Activated CD4-positive, alpha-beta T cell treated with anti-CD3 and anti-CD28 coated beads for 36 hours (primary cell): ENCODE measurements around the gene SCN1B. TPM values are rescaled to one million over a fixed set of nuclear protein-coding genes. Genes with fewer than 3 reads are reported as not detected.
"Not testable (repeated sequence)": the region's sequence is repeated elsewhere in the genome, so short reads cannot be mapped to it uniquely, and the experiment has no call there.

Experiments used
- ATAC-seq: fragments of 200-7000 bp; cut with Tn5 transposase; one replicate; pipeline ENCODE4 v1.10.0; 2021; ENCODE audit warnings: mild to moderate bottlenecking, moderate library complexity
- CTCF ChIA-PET: fragments of 350-600 bp; sonication (Branson Sonifier 250); formaldehyde crosslinking; loops from one replicate; lab custom pipeline; 2021; ENCODE audit warnings: antibody characterized with exemption; lab: Charles Lee
- POLR2A ChIA-PET: fragments of 350-600 bp; sonication (Branson Sonifier 250); formaldehyde crosslinking; loops from one replicate; lab custom pipeline; 2021; ENCODE audit warnings: antibody characterized with exemption, inconsistent platforms; lab: Charles Lee
- DNase-seq: peaks from one replicate; pipeline ENCODE4 v3.0.0-alpha.2; 2020
- H3K27ac Mint-ChIP-seq: one replicate; pipeline ENCODE4 v1.8.0; 2021; ENCODE audit warnings: mixed read lengths
- H3K27me3 Mint-ChIP-seq: one replicate; pipeline ENCODE4 v1.8.0; 2021; ENCODE audit warnings: mixed read lengths
- H3K36me3 Mint-ChIP-seq: one replicate; pipeline ENCODE4 v1.8.0; 2021; ENCODE audit warnings: low read depth, mixed read lengths
- H3K4me1 Mint-ChIP-seq: one replicate; pipeline ENCODE4 v1.8.0; 2021; ENCODE audit warnings: mixed read lengths
- H3K4me3 Mint-ChIP-seq: one replicate; pipeline ENCODE4 v1.8.0; 2021; ENCODE audit warnings: mild to moderate bottlenecking, moderate library complexity, mixed read lengths
- H3K9me3 Mint-ChIP-seq: one replicate; pipeline ENCODE4 v1.8.0; 2021; ENCODE audit warnings: low read depth, mixed read lengths
- intact Hi-C, 2 experiments: fragments of 100-400 bp; cut with DNase I in 1 of 2; cut with micrococcal nuclease in 1 of 2; formaldehyde crosslinking; loops; one replicate each; pipeline versions ENCODE4 v1.14.2 to v1.15.1; 2022 to 2024; cut with DNase I, micrococcal nuclease
- total RNA-seq, 2 experiments: library from RNA; stranded (reverse); gene quantifications; one replicate each; pipeline ENCODE4 v1.2.3, GENCODE V29; 2021

SCN1B gene
- total RNA-seq, 2 experiments from 2014 or later, result 1.3 to 1.6 TPM

- CTCF ChIA-PET, result interaction anchor here (1.1 kb wide), 1 partner anchor 19 kb away, joined by 4 read pairs; no protein-coding TSS in a partner anchor
- POLR2A ChIA-PET, H3K27ac Mint-ChIP-seq, ATAC-seq, DNase-seq, H3K4me1 Mint-ChIP-seq, H3K4me3 Mint-ChIP-seq, H3K9me3 Mint-ChIP-seq, intact Hi-C loops: not testable (repeated sequence)
- H3K27me3 Mint-ChIP-seq, result peaks cover 22% of the 10 kb centered on the region
- H3K36me3 Mint-ChIP-seq, result peaks cover 32% of the 10 kb centered on the region
Measured at GRCh38 chr19:35028600-35028885, 1.7 kb upstream of the SCN1B start.

- CTCF ChIA-PET, ATAC-seq, H3K27ac Mint-ChIP-seq, DNase-seq, intact Hi-C loops, H3K9me3 Mint-ChIP-seq, POLR2A ChIA-PET, H3K4me1 Mint-ChIP-seq: not testable (repeated sequence)
- H3K4me3 Mint-ChIP-seq, result peak overlapping the region; percentile 14
- peaks cover 25% of the 10 kb centered on the region for H3K36me3 Mint-ChIP-seq
- peaks cover 22% of the 10 kb centered on the region for H3K27me3 Mint-ChIP-seq
Measured at GRCh38 chr19:35029275-35029736, 964 bp upstream of the SCN1B start.

GRCh38 chr19:35029737-35030256 lies 473 bp upstream of the SCN1B start:
- Mint-ChIP-seq H3K27ac (no peak overlapping the region), H3K4me1 (peaks cover 6% of the 10 kb centered on the region), H3K4me3 (peak overlapping the region; percentile 14), H3K9me3 (no peaks in the 10 kb centered on the region), H3K27me3 (peaks cover 22% of the 10 kb centered on the region), H3K36me3 (peaks cover 23% of the 10 kb centered on the region)
- ATAC-seq, result peak; percentile 4
- DNase-seq, result peak; percentile 26
- CTCF ChIA-PET, result no interaction called here
- POLR2A ChIA-PET, result interaction anchor here (0.5 kb wide), 1 partner anchor 244 kb away, joined by 3 read pairs; no protein-coding TSS in a partner anchor
- intact Hi-C loops, result no loop called here

DNA sequence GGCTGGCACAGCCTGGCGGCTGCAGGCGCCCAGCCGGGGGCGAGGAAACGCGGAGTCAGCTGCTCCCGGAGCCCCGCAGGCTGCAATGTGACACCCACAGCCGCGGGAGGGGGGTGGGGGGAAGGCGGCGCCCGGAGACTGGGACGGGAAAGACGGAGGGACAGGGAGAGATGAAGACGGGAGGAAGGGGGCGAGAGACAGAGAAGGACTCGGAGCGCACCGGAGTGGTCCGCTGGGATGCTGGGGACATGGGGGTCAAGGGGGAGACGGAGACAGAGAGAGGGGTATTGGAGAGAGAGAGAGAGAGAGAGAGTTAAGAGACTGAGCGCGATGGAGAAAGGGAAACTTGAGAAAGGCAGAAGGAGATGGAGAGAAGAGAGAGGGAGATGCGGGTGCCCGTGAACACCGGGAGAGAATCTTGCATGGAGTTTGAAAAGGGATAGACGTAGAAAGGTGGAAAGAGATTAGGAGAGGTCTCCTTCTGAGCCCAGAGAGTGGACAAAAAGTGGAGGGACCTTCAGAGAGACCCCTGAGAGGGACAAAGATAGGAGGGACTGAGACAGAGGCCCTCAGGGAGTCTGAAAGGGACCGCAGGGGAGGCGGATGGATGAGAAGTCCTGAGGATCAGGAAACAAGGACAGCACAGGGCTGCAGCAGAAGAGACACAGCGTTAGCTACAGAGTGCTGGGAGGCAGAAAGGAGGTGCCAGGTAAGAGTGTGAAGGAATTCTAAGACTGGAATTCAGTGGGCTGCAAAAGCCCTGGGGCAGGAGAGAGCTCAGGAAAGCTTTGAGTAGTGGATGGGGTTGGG lies 1.0 kb downstream of the SCN1B start:
- CTCF ChIA-PET, result interaction anchor here (0.7 kb wide), 1 partner anchor 59 kb away, joined by 3 read pairs; no protein-coding TSS in a partner anchor
- Mint-ChIP-seq H3K27me3 (peaks cover 22% of the 10 kb centered on the region), H3K27ac (no peak overlapping the region), H3K36me3 (peaks cover 12% of the 10 kb centered on the region), H3K9me3 (no peaks in the 10 kb centered on the region), H3K4me1 (peaks cover 6% of the 10 kb centered on the region), H3K4me3 (peak overlapping the region; percentile 68)
- ATAC-seq, result no peak
- no peak for DNase-seq
- intact Hi-C loops, result no loop called here
- POLR2A ChIA-PET, result no interaction called here

DNA sequence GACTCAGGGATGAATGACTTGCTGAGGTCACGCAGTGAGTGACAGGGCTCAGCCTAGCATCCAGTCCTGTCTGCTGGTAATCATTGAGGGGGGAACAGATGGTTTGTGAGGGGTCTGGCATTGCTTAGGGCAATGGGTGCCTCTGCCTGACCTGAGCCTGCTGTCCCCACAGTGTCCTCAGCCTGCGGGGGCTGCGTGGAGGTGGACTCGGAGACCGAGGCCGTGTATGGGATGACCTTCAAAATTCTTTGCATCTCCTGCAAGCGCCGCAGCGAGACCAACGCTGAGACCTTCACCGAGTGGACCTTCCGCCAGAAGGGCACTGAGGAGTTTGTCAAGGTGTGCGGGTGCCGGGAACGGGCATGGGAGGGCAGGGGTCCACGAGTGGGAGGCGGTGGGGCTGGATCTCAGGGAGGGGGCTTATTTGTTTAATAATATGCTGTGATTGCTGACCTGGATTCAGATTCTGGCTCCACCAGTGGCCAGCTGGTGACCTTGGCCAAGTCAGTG lies 2.1 kb downstream of the SCN1B start:
- H3K27ac Mint-ChIP-seq, result no peak overlapping the region
- H3K9me3 Mint-ChIP-seq, result no peaks in the 10 kb centered on the region
- ATAC-seq (no peak), DNase-seq (no peak)
- POLR2A ChIA-PET, result no interaction called here
- CTCF ChIA-PET, result interaction anchor here (0.6 kb wide), 1 partner anchor 194 kb away, joined by 4 read pairs; no protein-coding TSS in a partner anchor
- H3K27me3 Mint-ChIP-seq, result peaks cover 22% of the 10 kb centered on the region
- H3K4me3 Mint-ChIP-seq, result no peak overlapping the region
- intact Hi-C loops, result no loop called here
- peaks cover 6% of the 10 kb centered on the region for H3K4me1 Mint-ChIP-seq
- H3K36me3 Mint-ChIP-seq, result peaks cover 4% of the 10 kb centered on the region

GRCh38 chr19:35033067-35034004 lies 3.1 kb downstream of the SCN1B start:
- Mint-ChIP-seq H3K36me3 (peaks cover 2% of the 10 kb centered on the region), H3K4me1 (peaks cover 6% of the 10 kb centered on the region), H3K27me3 (peaks cover 22% of the 10 kb centered on the region), H3K27ac (no peak overlapping the region), H3K9me3 (no peaks in the 10 kb centered on the region), H3K4me3 (no peak overlapping the region)
- ChIA-PET POLR2A (no interaction called here), CTCF (no interaction called here)
- DNase-seq, result no peak
- no peak for ATAC-seq
- intact Hi-C loops, result no loop called here

DNA sequence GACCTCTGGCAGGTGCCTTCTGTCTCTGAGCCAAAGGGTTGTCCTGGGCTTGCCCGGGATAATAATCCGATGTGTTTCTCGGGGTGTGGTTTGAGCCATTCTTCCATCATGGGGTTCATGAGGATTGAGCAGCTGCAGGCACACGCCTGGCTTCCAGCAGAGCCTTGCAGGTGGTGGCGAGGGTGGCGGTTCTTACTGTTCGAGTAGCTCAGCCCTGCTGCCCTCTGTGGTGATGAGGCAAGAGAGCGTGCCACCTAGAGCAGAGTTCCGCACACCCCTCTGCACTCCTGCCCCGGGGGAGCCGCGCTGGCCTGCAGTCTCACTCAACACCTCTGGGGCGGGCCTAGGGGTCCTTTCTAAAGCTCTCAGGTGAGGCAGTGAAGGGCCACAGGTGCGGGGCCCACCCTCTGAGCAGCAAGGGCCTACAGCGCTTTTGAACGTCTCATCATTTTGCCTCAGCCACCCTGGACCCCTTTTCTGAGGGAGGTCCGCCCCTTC lies 3.8 kb downstream of the SCN1B start:
- Mint-ChIP-seq H3K4me1 (peaks cover 8% of the 10 kb centered on the region), H3K9me3 (no peaks in the 10 kb centered on the region), H3K4me3 (no peak overlapping the region), H3K36me3 (no peaks in the 10 kb centered on the region), H3K27me3 (peaks cover 22% of the 10 kb centered on the region), H3K27ac (no peak overlapping the region)
- CTCF ChIA-PET, result interaction anchor here (1.3 kb wide), 1 partner anchor 10 kb away, joined by 7 read pairs; no protein-coding TSS in a partner anchor
- DNase-seq, result no peak
- POLR2A ChIA-PET, result interaction anchor here (0.6 kb wide), 1 partner anchor 201 kb away, joined by 4 read pairs; no protein-coding TSS in a partner anchor
- intact Hi-C loops, result no loop called here
- ATAC-seq, result no peak

DNA sequence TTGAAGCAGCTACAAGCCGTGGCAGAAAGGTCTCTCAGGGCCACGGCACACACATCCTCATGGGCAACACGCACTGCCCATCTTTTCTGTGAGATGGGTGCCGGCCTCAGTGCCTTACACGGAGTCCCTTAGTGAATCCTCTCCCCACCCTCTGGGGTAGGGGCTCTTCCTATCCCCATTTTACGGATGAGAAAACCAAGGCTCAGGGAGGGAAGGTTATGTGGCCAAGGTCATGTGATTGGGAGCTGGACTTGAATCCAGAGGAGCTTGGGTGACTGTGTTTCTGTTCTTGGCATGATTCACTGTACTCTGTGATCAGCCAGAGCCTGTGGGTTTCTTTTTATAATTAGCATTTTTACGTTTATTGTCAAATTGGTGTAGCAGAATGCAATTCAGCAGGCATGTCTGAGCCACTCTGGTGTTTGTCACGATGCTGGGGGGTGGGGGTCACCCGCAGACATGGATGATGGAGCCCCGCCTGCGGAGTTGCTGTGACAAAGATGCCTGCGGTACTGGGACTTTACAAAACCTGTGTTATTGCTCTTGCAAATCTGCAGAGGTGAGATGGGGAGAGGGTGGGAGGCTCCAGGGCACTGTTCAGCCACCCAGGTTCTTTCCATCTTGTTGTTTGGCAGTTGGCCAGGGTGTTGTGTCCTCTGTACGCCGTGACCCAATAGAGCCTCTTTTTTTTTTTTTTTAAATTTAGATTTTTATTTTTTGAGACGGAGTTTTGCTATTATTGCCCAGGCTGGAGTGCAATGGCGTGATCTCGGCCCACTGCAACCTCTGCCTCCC lies 4.5 kb downstream of the SCN1B start:
- no peak overlapping the region for H3K27ac Mint-ChIP-seq
- H3K4me1 Mint-ChIP-seq, result peaks cover 6% of the 10 kb centered on the region
- ChIA-PET CTCF (interaction anchor here (1.3 kb wide), 1 partner anchor 9 kb away, joined by 7 read pairs; no protein-coding TSS in a partner anchor), POLR2A (interaction anchor here (0.6 kb wide), 1 partner anchor 200 kb away, joined by 4 read pairs; no protein-coding TSS in a partner anchor)
- intact Hi-C loops, result no loop called here
- peaks cover 22% of the 10 kb centered on the region for H3K27me3 Mint-ChIP-seq
- no peaks in the 10 kb centered on the region for H3K36me3 Mint-ChIP-seq
- H3K9me3 Mint-ChIP-seq, result no peaks in the 10 kb centered on the region
- DNase-seq (no peak), ATAC-seq (no peak)
- H3K4me3 Mint-ChIP-seq, result no peak overlapping the region

DNA sequence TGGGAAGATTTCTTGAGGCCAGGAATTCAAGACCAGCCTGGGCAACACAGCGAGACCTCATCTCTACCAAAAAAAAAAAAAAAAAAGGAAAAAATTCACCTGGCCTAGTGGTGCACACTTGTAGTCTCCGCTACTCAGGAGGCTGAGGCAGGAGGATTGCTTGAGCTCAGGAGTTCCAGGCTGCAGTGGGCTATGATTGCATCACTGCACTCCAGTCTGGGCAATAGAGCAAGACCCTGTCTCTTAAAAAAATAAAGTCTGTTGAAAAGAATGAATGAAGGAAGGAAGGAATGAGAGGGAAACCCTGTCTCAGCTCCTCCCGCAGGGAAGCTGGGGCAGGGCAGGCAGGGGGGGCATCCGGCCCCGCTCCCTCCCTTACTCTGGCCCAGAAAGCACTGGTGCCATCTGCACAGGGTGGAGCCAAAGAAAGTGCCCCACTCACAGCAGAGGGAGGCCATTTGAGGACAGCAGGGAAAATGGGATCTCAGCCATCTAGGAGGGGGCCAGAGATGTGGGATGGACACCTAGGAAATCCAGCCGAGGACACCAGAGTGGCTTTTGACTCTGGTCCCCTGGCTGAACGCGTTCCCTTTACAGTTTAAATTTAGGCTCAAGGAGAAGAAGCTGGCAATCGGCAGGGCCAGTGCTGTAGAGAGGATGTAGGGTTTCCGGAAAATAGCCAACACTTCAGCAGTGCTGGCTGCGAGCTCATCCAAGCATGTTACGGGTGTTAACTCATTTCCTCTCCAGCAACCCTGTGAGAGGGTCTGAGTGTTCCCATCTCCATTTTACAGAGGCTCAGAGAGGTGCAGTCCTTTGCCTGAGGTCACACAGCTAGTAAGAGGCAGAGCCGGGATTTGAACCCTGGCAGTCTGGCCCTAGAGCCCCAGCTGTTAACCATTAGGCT lies 7.7 kb downstream of the SCN1B start:
- no peak overlapping the region for H3K4me3 Mint-ChIP-seq
- H3K27ac Mint-ChIP-seq, result no peak overlapping the region
- peaks cover 13% of the 10 kb centered on the region for H3K4me1 Mint-ChIP-seq
- ATAC-seq (no peak), DNase-seq (no peak)
- no peaks in the 10 kb centered on the region for H3K36me3 Mint-ChIP-seq
- no peaks in the 10 kb centered on the region for H3K9me3 Mint-ChIP-seq
- ChIA-PET POLR2A (interaction anchor here (0.7 kb wide), 1 partner anchor 103 kb away, joined by 4 read pairs; no protein-coding TSS in a partner anchor), CTCF (interaction anchor here (0.6 to 1.9 kb wide), 4 partner anchors 11 to 29 kb away, joined by 3 to 8 read pairs (median 4); no protein-coding TSS in a partner anchor)
- peaks cover 10% of the 10 kb centered on the region for H3K27me3 Mint-ChIP-seq
- intact Hi-C loops, result no loop called here
